ENCODE measurements around the gene GOLM1. TPM values are rescaled to one million over a fixed set of nuclear protein-coding genes. Genes with fewer than 3 reads are reported as not detected.
"Not testable (repeated sequence)": the region's sequence is repeated elsewhere in the genome, so short reads cannot be mapped to it uniquely, and the experiment has no call there.

Gene GOLM1, protein sequence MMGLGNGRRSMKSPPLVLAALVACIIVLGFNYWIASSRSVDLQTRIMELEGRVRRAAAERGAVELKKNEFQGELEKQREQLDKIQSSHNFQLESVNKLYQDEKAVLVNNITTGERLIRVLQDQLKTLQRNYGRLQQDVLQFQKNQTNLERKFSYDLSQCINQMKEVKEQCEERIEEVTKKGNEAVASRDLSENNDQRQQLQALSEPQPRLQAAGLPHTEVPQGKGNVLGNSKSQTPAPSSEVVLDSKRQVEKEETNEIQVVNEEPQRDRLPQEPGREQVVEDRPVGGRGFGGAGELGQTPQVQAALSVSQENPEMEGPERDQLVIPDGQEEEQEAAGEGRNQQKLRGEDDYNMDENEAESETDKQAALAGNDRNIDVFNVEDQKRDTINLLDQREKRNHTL
- total RNA-seq, result 10 to 100 TPM; 12.9 to 24.4 (median 20.2) TPM
- 10.2 TPM for total RNA-seq (2013)

DNA sequence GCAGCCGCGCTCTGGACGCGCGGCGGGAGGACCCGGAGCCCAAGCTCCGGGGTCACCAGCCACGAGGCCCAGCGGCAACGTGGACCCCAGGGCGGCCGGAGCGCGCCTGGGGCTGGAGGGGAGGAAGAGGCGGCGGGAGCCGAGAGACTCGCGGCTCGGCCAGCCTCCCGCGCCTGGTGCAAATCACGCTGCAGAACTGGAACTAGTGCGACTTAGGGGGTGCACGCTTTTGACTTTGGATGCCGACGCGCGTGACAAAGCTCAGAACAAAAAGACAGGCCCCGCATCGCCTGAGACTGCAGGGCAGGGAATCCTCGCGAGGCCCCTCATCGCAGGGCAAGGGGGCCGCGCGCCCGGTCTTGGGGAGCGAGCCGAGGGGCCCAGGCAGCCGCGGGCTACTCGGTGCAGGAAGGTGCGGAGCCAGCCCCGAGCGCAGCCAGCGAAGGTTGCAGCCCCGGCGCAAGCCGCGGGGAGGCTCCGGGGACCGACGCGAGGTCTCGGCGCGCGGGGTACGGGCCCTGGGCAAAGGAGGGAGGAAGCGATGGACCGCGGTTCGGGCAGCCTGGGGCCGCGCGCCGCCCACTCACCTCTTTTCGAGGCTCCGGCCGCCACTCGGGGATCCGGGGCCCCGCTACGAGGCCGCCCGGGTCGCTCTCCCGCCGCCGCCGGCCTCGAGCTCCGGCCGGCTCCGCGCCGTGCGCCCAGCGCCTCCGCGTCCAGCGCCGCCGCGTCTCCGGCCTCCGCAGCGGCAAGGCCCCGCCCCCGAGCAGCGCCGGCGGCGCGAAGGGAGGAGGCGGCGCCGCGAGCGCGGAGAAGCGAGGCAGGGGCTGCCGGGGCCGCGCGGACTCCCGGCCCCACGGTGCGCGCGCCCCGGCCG is at the start of gene GOLM1:
TSS of gene GOLM1 (minus strand) at position 735 of the 877 bp plus-strand sequence. CDS start 20,238 bp downstream, outside the sequence.
- H3K4me3 Mint-ChIP-seq, result peak within 1 kb of the TSS; percentile 94
- under 1% methylated on average over 125 of the region's 125 CpGs for WGBS (ENCODE audit: insufficient coverage)
- Histone ChIP-seq H3K27ac (ENCODE audit: low read length) (peak within 1 kb of the TSS; percentile 65), H3K9me3 (ENCODE audit: control insufficient read depth, insufficient read depth, low read length) (no peaks in the 10 kb centered on the region), H3K27me3 (ENCODE audit: control insufficient read depth, insufficient read depth, low read length) (peaks cover 6% of the 10 kb centered on the region), H3K36me3 (ENCODE audit: control insufficient read depth, insufficient read depth, low read length) (no peaks in the 10 kb centered on the region), H3K4me1 (ENCODE audit: control insufficient read depth, insufficient read depth, low read length) (peaks cover 11% of the 10 kb centered on the region), H3K4me3 (ENCODE audit: low read length) (peak within 1 kb of the TSS; percentile 47)
- peak; percentile 78 to 81 (median 79) for ATAC-seq
- no peaks in the 10 kb centered on the region for H3K9me3 Mint-ChIP-seq
- TF ChIP-seq, protein P1, sequence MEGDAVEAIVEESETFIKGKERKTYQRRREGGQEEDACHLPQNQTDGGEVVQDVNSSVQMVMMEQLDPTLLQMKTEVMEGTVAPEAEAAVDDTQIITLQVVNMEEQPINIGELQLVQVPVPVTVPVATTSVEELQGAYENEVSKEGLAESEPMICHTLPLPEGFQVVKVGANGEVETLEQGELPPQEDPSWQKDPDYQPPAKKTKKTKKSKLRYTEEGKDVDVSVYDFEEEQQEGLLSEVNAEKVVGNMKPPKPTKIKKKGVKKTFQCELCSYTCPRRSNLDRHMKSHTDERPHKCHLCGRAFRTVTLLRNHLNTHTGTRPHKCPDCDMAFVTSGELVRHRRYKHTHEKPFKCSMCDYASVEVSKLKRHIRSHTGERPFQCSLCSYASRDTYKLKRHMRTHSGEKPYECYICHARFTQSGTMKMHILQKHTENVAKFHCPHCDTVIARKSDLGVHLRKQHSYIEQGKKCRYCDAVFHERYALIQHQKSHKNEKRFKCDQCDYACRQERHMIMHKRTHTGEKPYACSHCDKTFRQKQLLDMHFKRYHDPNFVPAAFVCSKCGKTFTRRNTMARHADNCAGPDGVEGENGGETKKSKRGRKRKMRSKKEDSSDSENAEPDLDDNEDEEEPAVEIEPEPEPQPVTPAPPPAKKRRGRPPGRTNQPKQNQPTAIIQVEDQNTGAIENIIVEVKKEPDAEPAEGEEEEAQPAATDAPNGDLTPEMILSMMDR (IDR thresholded peaks at IDR 0.05), result no peak
- peak; percentile 47 to 51 for DNase-seq
- intact Hi-C loops (cut with micrococcal nuclease), result no loop called here
- H3K4me1 Mint-ChIP-seq, result peaks cover 16 to 17% of the 10 kb centered on the region in 2 donors
- no peaks in the 10 kb centered on the region for H3K36me3 Mint-ChIP-seq
- peak within 1 kb of the TSS; percentile 66 to 89 for H3K27ac Mint-ChIP-seq
- H3K27me3 Mint-ChIP-seq (ENCODE audit: low read depth in 2 of 2), result peaks cover 9 to 24% of the 10 kb centered on the region in 2 donors

DNA sequence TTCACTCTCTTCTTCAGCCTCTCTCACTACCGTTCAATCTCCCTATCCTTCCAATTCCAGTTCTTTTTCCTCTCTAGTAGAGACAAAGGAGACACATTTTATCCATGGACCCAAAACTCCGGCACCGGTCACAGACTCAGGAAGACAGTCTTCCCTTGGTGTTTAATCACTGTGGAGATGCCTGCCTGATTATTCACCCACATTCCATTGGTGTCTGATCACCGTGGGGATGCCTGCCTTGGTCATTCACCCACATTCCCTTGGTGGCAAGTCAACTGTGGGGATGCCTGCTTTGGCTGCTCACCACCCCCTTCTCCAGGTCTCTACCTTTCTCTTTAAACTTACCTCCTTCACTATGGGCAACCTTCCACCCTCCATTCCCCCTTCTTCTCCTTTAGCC is 47.3 kb upstream of the GOLM1 start:
- H3K4me1 Mint-ChIP-seq; H3K4me3 Mint-ChIP-seq; H3K4me3 ChIP-seq (ENCODE audit: low read length); H3K27ac Mint-ChIP-seq; H3K9me3 ChIP-seq (ENCODE audit: control insufficient read depth, insufficient read depth, low read length); intact Hi-C loops (cut with micrococcal nuclease); H3K4me1 ChIP-seq (ENCODE audit: control insufficient read depth, insufficient read depth, low read length); H3K27me3 ChIP-seq (ENCODE audit: control insufficient read depth, insufficient read depth, low read length); H3K27ac ChIP-seq (ENCODE audit: low read length); H3K36me3 ChIP-seq (ENCODE audit: control insufficient read depth, insufficient read depth, low read length); DNase-seq; ATAC-seq: not testable (repeated sequence)
- peaks cover 16 to 17% of the 10 kb centered on the region in 2 donors for H3K27me3 Mint-ChIP-seq (ENCODE audit: low read depth in 2 of 2)
- peaks cover 7 to 13% of the 10 kb centered on the region in 2 donors for H3K9me3 Mint-ChIP-seq
- peaks cover 18% of the 10 kb centered on the region for H3K36me3 Mint-ChIP-seq
- WGBS (ENCODE audit: insufficient coverage), result 94% methylated on average over 4 of the region's 4 CpGs

DNA sequence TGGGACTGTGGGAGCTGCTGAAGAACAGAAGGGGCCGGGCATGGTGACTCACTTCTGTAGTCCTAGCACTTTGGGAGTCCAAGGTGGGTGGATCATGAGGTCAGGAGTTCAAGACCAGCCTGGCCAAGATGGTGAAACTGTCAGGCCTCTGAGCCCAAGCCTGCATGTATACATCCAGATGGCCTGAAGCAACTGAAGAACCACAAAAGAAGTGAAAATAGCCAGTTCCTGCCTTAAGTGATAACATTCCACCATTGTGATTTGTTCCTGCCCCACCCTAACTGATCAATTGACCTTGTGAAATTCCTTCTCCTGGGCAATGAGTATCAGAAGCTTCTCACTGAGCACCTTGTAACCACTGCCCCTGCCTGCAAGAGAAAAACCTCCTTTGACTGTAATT is 46.6 kb upstream of the GOLM1 start:
- H3K36me3 ChIP-seq (ENCODE audit: control insufficient read depth, insufficient read depth, low read length); intact Hi-C loops (cut with micrococcal nuclease): not testable (repeated sequence)

DNA sequence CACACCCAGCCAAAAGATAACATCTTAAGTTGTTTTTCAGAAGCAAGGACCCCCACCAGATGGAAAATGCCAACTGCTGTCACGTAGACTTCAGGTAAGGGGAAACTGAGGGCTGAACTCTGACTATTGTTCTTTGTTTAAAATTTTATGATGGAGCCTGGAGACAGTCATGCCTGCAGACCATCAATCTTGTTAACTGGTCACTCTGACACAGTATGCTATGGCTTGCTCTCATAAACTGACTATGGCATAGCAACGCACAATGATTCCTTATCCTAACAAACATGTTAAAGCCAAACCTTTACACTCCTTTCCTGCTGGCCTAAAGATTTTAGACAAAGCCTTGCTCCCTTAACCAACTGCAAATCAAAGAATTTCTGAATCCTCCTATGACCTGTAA is 43.6 kb upstream of the GOLM1 start:
- TF ChIP-seq, protein P1 (IDR thresholded peaks at IDR 0.05), result no peak
- DNase-seq (no peak), ATAC-seq (no peak)
- no peak overlapping the region for H3K27ac Mint-ChIP-seq
- H3K36me3 Mint-ChIP-seq, result peaks cover 18% of the 10 kb centered on the region
- peaks cover 0 to 11% of the 10 kb centered on the region in 2 donors for H3K27me3 Mint-ChIP-seq (ENCODE audit: low read depth in 2 of 2)
- Histone ChIP-seq H3K9me3 (ENCODE audit: control insufficient read depth, insufficient read depth, low read length) (peaks cover 4% of the 10 kb centered on the region), H3K36me3 (ENCODE audit: control insufficient read depth, insufficient read depth, low read length) (no peaks in the 10 kb centered on the region), H3K27ac (ENCODE audit: low read length) (no peak overlapping the region), H3K27me3 (ENCODE audit: control insufficient read depth, insufficient read depth, low read length) (no peaks in the 10 kb centered on the region), H3K4me1 (ENCODE audit: control insufficient read depth, insufficient read depth, low read length) (no peaks in the 10 kb centered on the region), H3K4me3 (ENCODE audit: low read length) (no peak overlapping the region)
- no peaks in the 10 kb centered on the region for H3K4me1 Mint-ChIP-seq
- peaks cover 7 to 13% of the 10 kb centered on the region in 2 donors for H3K9me3 Mint-ChIP-seq
- intact Hi-C loops (cut with micrococcal nuclease), result no loop called here
- WGBS (ENCODE audit: insufficient coverage), result 97% methylated on average over 2 of the region's 2 CpGs
- no peak overlapping the region for H3K4me3 Mint-ChIP-seq

More for the DNA sequence above, 46.6 kb upstream of the GOLM1 start:
- not testable (repeated sequence) for H3K27ac Mint-ChIP-seq; H3K4me3 Mint-ChIP-seq; H3K4me1 ChIP-seq (ENCODE audit: control insufficient read depth, insufficient read depth, low read length); H3K27ac ChIP-seq (ENCODE audit: low read length); H3K9me3 ChIP-seq (ENCODE audit: control insufficient read depth, insufficient read depth, low read length); H3K4me3 ChIP-seq (ENCODE audit: low read length); DNase-seq; H3K27me3 ChIP-seq (ENCODE audit: control insufficient read depth, insufficient read depth, low read length); H3K4me1 Mint-ChIP-seq; ATAC-seq
- Mint-ChIP-seq H3K9me3 (peaks cover 7 to 13% of the 10 kb centered on the region in 2 donors), H3K27me3 (ENCODE audit: low read depth in 2 of 2) (peaks cover 16 to 17% of the 10 kb centered on the region in 2 donors), H3K36me3 (peaks cover 18% of the 10 kb centered on the region)
- WGBS (ENCODE audit: insufficient coverage), result 88% methylated on average over 1 of the region's 1 CpG
